Stimulated activated CD8-positive, alpha-beta memory T cell treated with anti-CD3 and anti-CD28 coated beads, Interleukin-12 subunit alpha, Interleukin-12 subunit beta, amount 100 ng/mL, for 1 hour (primary cell): Measurements from ENCODE around the gene AASDH.
A peak's percentile ranks its signal among the peaks of the same experiment; 100 is the strongest.

Experiments used
- DNase-seq: peaks from one replicate; pipeline ENCODE4 v3.0.0-alpha.2; 2020; ENCODE audit warnings: low read depth

Gene AASDH

GRCh38 chr4:56387023-56388001 is at the start of gene AASDH:
Gene AASDH (minus strand): TSS chr4:56387491. CDS start chr4:56384299, 3,192 bp downstream.
- DNase-seq: peak; percentile 93

GRCh38 chr4:56435140-56435926 is 48.0 kb upstream of the AASDH start, which contains the start of gene PPAT:
Gene PPAT (minus strand): TSS chr4:56435615. CDS start chr4:56435477, 138 bp downstream.
- peak; percentile 97 for DNase-seq

- DNase-seq: no peak
Measured at GRCh38 chr4:56434599-56435139, 47.4 kb upstream of the AASDH start.

- DNase-seq: no peak
Measured at GRCh38 chr4:56433280-56433679, 46.0 kb upstream of the AASDH start.

DNA sequence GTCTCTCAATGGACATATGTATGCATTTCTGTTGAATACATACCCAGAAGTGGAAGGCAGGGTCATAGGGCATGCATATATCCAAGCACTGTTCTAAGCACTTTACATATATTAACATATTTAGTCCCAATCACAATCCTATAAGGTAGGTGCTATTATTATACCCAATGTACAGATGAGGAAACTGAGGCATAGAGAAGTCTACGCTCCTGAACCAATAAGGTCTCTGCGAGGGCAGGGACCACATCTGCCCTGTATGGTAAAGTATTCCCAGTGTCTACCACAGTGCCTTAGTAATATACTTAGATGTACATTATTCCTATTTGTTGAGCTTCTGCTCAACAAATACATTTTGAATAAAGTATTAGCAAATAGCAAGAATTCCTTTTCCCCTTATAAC is 42.9 kb upstream of the AASDH start:
- no peak for DNase-seq

GRCh38 chr4:56427179-56427578 is 39.9 kb upstream of the AASDH start:
- no peak for DNase-seq

GRCh38 chr4:56426273-56426672 is 39.0 kb upstream of the AASDH start:
- DNase-seq: no peak

DNA sequence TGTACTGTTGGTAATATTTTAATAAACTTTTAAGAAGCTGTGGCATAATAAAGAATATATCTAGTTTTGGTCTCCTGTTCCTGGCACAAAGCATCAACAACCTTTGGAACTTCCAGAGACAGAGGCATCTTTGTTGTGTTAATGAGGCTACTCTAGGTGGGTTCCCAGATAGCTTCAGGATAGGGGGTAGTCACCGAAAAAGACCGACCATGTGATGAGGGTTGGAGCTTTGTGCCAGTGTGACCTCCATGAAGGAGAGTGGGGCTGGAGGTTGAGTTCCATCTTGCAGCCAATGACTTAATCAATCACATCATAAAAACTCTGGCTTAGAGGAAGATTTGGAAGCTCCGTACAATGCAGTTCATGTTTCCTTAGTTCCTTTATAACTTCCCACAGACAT is 38.2 kb upstream of the AASDH start:
- no peak for DNase-seq

GRCh38 chr4:56424697-56425514 is 37.6 kb upstream of the AASDH start:
- DNase-seq: peak; percentile 38

GRCh38 chr4:56424176-56424575 is 36.9 kb upstream of the AASDH start:
- DNase-seq: no peak

GRCh38 chr4:56417396-56417795 is 30.1 kb upstream of the AASDH start:
- no peak for DNase-seq

- DNase-seq: no peak
Measured at GRCh38 chr4:56416349-56416748, 29.1 kb upstream of the AASDH start.

DNA sequence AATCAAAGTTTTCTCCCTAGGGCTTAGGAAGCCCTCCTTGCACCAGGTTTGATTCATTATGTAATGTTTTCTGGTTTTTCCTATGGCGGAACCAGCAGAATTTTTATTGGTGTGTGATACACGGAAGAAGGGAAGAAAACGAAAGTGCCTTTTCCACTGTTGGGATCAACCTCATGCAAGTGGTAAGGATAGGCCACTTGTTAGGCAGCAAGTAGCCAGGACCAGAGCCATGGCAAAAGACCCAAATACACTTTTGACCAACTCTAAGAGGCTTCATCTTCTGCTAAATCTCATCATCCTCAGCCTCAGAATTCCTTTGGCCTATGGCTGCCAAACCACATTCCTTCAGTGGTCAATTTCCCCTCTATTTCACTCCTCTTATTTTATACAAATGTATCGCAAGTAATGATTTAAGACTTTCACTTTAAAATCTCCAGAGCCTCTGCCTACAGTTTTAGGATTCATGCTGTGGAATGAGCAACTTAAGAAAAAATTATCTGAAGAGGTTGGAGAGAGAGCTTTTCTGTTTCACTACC is 26.9 kb upstream of the AASDH start:
- DNase-seq: no peak

GRCh38 chr4:56410247-56411062 is 23.2 kb upstream of the AASDH start:
- DNase-seq: no peak

- DNase-seq: no peak
Measured at GRCh38 chr4:56409511-56410090, 22.3 kb upstream of the AASDH start.

- DNase-seq: no peak
Measured at GRCh38 chr4:56408978-56409377, 21.7 kb upstream of the AASDH start.

GRCh38 chr4:56406151-56406550 is 18.9 kb upstream of the AASDH start:
- DNase-seq: no peak

GRCh38 chr4:56405016-56405415 is 17.7 kb upstream of the AASDH start:
- no peak for DNase-seq

DNA sequence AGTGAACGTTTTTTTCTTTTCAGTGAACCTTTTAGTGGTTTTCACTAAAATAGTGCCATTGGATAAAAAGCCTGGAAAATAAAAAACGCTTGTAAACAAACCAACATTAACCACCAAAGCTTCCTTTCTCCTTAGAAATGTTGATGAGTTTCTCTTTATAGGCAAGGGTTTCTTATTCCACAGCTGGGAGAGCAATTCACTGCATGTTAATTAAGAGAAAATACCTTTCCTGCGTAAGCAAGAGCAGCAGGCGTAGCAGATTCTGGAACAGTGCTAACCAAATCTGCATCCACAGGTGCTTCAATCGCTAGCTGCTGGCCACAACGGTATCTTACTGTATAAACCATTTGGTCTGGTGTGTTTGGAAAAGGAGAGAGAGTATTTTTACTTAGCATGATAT is 13.3 kb upstream of the AASDH start:
- no peak for DNase-seq

GRCh38 chr4:56391270-56391669 is 4.0 kb upstream of the AASDH start:
- DNase-seq: no peak
